Epithelial cell of proximal tubule (primary cell): ENCODE results near the gene CLEC14A. TPM values are rescaled to one million over a fixed set of nuclear protein-coding genes. Genes with fewer than 3 reads are reported as not detected.

Experiments
- DNase-seq: peaks from one replicate; pipeline ENCODE4 v3.0.0-alpha.2; 2011; ENCODE audit warnings: low read depth
- H3K4me3 ChIP-seq: 2 replicates; pipeline ENCODE4 v1.5.1; 2011; ENCODE audit warnings: low read depth, mild to moderate bottlenecking, low read length
- CTCF ChIP-seq: conservative IDR thresholded peaks from 2 replicates; pipeline ENCODE4 v1.5.1; 2012; ENCODE audit warnings: low read depth, mild to moderate bottlenecking, low read length
- total RNA-seq: library from RNA; depleted of rRNA; stranded (reverse); fragments of >200 nt; gene quantifications from 2 replicates; pipeline ENCODE4 v1.2.3, GENCODE V29; 2015

Gene CLEC14A, protein sequence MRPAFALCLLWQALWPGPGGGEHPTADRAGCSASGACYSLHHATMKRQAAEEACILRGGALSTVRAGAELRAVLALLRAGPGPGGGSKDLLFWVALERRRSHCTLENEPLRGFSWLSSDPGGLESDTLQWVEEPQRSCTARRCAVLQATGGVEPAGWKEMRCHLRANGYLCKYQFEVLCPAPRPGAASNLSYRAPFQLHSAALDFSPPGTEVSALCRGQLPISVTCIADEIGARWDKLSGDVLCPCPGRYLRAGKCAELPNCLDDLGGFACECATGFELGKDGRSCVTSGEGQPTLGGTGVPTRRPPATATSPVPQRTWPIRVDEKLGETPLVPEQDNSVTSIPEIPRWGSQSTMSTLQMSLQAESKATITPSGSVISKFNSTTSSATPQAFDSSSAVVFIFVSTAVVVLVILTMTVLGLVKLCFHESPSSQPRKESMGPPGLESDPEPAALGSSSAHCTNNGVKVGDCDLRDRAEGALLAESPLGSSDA
- 0.43 TPM in 1 of 2 replicates, not detected in the other for total RNA-seq

GRCh38 chr14:38255673-38256532 is at the start of gene CLEC14A:
TSS of gene CLEC14A (minus strand) at chr14:38256093. CDS start at chr14:38256022, 71 bp downstream.
- no peak within 1 kb of the TSS for H3K4me3 ChIP-seq
- no peak for TF ChIP-seq CTCF
- DNase-seq = no peak

GRCh38 chr14:38302966-38303365 is 47.1 kb upstream of the CLEC14A start:
- no peak for TF ChIP-seq CTCF

GRCh38 chr14:38302034-38302433 is 46.1 kb upstream of the CLEC14A start:
- TF ChIP-seq CTCF = no peak
- DNase-seq = no peak
- H3K4me3 ChIP-seq = no peak overlapping the region

More at GRCh38 chr14:38302966-38303365, 47.1 kb upstream of the CLEC14A start:
- H3K4me3 ChIP-seq = no peak overlapping the region
- no peak for DNase-seq

DNA sequence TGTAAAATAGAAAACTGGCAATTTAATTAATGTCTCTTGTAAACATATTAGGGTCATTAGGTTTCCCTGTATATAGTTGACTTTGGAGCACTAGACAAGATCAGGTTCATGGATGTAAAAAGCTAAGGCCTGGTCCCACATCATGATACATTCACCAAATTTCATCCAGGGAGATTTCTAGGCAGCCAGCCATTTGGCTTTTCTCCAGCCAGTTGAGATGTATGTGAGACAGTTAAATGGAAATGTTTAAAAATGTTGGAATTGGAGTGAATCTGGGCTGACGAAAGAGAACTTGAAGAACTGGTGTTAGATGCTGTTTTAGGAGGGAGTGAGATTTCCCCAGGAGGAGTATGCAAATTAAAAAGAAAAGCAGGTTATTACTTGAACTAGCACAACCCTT is 41.8 kb upstream of the CLEC14A start:
- no peak overlapping the region for H3K4me3 ChIP-seq
- no peak for DNase-seq
- TF ChIP-seq CTCF = no peak

GRCh38 chr14:38291681-38292467 is 36.0 kb upstream of the CLEC14A start:
- H3K4me3 ChIP-seq = no peak overlapping the region
- DNase-seq = no peak
- TF ChIP-seq CTCF = no peak

DNA sequence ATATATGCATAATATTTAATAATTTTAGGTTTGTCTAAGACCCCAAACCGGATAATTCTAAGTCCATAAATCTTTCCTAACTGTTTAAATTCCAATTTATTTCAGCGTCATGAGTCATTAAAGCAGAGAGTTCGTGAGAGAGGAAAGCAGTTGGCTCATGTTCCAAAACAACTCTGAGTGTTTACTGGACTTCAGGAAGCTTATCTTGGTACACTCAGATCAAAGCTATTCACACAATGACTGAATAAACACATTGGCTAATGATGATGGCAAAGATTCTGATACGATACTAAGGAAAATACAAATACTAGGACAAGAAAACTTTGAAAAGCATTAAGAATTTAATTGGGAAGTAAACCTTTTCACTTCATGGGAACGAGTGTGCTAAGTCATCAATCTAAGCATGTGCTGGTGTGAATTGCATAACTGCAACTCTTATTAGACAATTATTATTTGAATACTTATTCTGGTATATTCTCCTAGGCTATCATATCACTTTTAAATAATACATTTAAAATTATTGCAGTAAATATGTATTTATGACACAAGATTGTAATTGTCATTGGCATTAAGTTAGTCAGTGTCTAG is 34.8 kb upstream of the CLEC14A start:
- H3K4me3 ChIP-seq = no peak overlapping the region
- peak; percentile 43 for DNase-seq
- no peak for TF ChIP-seq CTCF
